ENCODE data around the gene SGPP2. TPM values are rescaled to one million over a fixed set of nuclear protein-coding genes. Genes with fewer than 3 reads are reported as not detected.
A peak's percentile ranks its signal among the peaks of the same experiment; 100 is the strongest.

SGPP2 gene
- total and polyA plus RNA-seq, 10 donors: 0.13 to 3.1 (median 1.9) TPM

DNA sequence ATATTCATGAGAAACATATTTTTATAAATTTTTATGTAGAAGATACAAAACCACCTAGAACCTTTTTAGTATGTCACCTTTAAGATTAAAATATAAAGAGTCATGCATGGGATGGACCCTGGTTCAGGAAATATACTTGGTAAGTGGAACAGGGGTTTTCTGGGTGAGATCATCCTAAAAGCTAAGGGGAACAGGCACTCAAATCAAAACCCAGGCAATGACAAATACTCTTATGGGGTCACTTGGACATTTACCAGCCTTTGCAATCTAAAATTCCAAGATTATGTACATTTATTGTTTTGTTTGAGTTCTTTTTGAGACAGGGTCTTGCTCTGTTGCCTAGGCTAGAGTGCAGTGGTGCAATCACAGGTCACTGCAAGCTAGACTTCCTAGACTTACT, 65.8 kb downstream of the SGPP2 start:
- Histone ChIP-seq H3K27ac (no peak overlapping the region), H3K36me3 (no peaks in the 10 kb centered on the region), H3K4me1 (no peaks in the 10 kb centered on the region), H3K27me3 (replicated peaks in 1 of 7) (no peaks in the 10 kb centered on the region), H3K9me3 (peaks cover 0 to 11% (median 3%) of the 10 kb centered on the region in 8 donors), H3K4me3 (no peak overlapping the region)
- intact Hi-C loops (cut with DNase I; ENCODE audit: low total_unique reads): no loop called here
- no peak for DNase-seq
- no peak for TF ChIP-seq POLR2A (IDR thresholded peaks at IDR 0.05)
- no peak for TF ChIP-seq POLR2AphosphoS5 (IDR thresholded peaks at IDR 0.05)
- TF ChIP-seq, protein P1, sequence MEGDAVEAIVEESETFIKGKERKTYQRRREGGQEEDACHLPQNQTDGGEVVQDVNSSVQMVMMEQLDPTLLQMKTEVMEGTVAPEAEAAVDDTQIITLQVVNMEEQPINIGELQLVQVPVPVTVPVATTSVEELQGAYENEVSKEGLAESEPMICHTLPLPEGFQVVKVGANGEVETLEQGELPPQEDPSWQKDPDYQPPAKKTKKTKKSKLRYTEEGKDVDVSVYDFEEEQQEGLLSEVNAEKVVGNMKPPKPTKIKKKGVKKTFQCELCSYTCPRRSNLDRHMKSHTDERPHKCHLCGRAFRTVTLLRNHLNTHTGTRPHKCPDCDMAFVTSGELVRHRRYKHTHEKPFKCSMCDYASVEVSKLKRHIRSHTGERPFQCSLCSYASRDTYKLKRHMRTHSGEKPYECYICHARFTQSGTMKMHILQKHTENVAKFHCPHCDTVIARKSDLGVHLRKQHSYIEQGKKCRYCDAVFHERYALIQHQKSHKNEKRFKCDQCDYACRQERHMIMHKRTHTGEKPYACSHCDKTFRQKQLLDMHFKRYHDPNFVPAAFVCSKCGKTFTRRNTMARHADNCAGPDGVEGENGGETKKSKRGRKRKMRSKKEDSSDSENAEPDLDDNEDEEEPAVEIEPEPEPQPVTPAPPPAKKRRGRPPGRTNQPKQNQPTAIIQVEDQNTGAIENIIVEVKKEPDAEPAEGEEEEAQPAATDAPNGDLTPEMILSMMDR (IDR thresholded peaks at IDR 0.05 in 8 of 11, conservative IDR thresholded peaks at IDR 0.05 in 3 of 11): no peak

DNA sequence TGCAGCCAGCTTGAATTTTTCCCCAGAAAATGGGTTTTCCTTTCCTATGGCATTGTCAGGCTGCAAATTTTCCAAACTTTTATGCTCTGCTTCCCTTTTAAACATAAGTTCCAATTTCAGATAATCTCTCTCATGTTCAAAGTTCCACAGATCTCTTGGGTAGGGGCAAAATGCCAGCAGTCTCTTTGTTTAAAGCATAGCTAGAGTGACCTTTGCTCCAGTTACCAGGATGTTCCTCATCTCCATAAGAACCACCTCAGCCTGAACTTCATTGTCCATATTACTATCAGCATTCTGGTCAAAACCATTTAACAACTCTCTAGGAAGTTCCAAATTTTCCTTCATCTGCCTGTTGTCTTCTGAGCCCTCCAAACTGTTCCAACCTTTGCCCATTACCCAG, 68.3 kb downstream of the SGPP2 start:
- H3K36me3 ChIP-seq: no peaks in the 10 kb centered on the region
- H3K9me3 ChIP-seq: peaks cover 0 to 11% (median 3%) of the 10 kb centered on the region in 8 donors
- TF ChIP-seq, protein P1 (IDR thresholded peaks at IDR 0.05 in 8 of 11, conservative IDR thresholded peaks at IDR 0.05 in 3 of 11): no peak
- no peak for TF ChIP-seq POLR2AphosphoS5 (IDR thresholded peaks at IDR 0.05)
- TF ChIP-seq POLR2A (IDR thresholded peaks at IDR 0.05): no peak
- H3K4me3 ChIP-seq: no peak overlapping the region
- DNase-seq: no peak
- no peaks in the 10 kb centered on the region for H3K27me3 ChIP-seq (replicated peaks in 1 of 7)
- peak overlapping the region in 1 of 8 donors; percentile 26 for H3K27ac ChIP-seq
- intact Hi-C loops (cut with DNase I; ENCODE audit: low total_unique reads): no loop called here
- H3K4me1 ChIP-seq: no peaks in the 10 kb centered on the region

DNA sequence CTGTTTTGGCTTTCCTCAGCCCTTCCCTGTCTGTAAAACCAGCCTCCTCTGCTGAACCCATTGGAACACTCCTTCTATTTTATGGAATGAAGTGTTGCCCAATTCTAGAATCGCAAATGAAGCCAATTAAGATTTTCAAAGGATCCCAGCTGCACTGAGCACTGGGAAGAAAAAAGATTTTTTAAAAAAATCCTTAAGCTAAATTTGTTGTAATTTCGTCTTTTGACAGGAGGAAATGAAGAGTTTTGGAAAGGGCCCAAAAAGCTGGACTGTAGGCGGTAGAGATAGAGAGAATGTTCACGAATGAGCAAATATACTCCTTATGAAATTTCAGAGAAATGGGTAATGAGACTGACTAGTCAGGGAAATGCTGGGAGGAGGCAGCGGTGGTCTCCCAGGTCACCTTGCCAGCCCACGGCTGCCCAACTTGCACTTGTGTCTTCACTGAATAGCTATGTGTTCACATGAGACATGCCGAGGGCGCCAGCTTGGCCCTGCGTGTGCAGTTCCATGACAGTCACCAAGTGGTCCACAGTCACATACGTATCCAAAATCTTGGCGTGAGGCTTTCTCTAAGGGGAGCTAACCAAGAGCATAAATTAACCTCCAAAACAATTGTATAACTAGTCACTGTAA, 69.9 kb downstream of the SGPP2 start:
- H3K27me3 ChIP-seq (replicated peaks in 1 of 7): no peaks in the 10 kb centered on the region
- DNase-seq: no peak
- peaks cover 0 to 11% (median 3%) of the 10 kb centered on the region in 8 donors for H3K9me3 ChIP-seq
- intact Hi-C loops (cut with DNase I; ENCODE audit: low total_unique reads): no loop called here
- no peaks in the 10 kb centered on the region for H3K4me1 ChIP-seq
- TF ChIP-seq, protein P1 (IDR thresholded peaks at IDR 0.05 in 8 of 11, conservative IDR thresholded peaks at IDR 0.05 in 3 of 11): no peak
- no peak for TF ChIP-seq POLR2A (IDR thresholded peaks at IDR 0.05)
- TF ChIP-seq POLR2AphosphoS5 (IDR thresholded peaks at IDR 0.05): no peak
- peak overlapping the region in 2 of 8 donors; percentile 21 to 36 for H3K27ac ChIP-seq
- WGBS, 5 donors: 66 to 86% (median 79%) methylated on average over 11 of the region's 11 CpGs
- H3K36me3 ChIP-seq: no peaks in the 10 kb centered on the region
- H3K4me3 ChIP-seq: no peak overlapping the region

DNA sequence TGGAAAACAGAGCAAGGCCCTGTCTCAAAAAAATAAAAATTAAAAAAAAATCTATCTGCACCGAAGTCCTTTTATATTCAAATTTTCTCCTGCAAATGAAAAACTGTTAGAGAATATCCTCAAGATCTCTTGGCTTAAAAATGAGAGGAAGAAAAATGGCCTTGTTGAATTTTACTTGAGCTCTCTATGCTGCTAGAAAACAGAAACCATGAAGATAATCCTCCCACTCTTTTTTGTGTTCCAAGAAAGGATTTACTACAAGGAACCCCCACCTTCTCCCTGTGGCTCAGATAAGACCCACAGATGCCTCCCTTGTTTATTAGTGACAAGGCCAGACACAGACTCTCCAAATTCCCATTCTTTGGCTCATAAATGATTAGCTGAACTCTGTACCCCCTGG, 71.0 kb downstream of the SGPP2 start:
- 63 to 82% (median 74%) methylated on average over 1 of the region's 1 CpG for WGBS, 5 donors
- H3K27ac ChIP-seq: no peak overlapping the region
- H3K36me3 ChIP-seq: no peaks in the 10 kb centered on the region
- H3K27me3 ChIP-seq (replicated peaks in 1 of 7): no peaks in the 10 kb centered on the region
- H3K9me3 ChIP-seq: peaks cover 0 to 11% (median 3%) of the 10 kb centered on the region in 8 donors
- intact Hi-C loops (cut with DNase I; ENCODE audit: low total_unique reads): no loop called here
- H3K4me1 ChIP-seq: no peaks in the 10 kb centered on the region
- TF ChIP-seq, protein P1 (IDR thresholded peaks at IDR 0.05 in 8 of 11, conservative IDR thresholded peaks at IDR 0.05 in 3 of 11): no peak
- no peak for TF ChIP-seq POLR2AphosphoS5 (IDR thresholded peaks at IDR 0.05)
- no peak for TF ChIP-seq POLR2A (IDR thresholded peaks at IDR 0.05)
- H3K4me3 ChIP-seq: no peak overlapping the region
- no peak for DNase-seq
